ENCODE results near the gene C5orf63.

DNA sequence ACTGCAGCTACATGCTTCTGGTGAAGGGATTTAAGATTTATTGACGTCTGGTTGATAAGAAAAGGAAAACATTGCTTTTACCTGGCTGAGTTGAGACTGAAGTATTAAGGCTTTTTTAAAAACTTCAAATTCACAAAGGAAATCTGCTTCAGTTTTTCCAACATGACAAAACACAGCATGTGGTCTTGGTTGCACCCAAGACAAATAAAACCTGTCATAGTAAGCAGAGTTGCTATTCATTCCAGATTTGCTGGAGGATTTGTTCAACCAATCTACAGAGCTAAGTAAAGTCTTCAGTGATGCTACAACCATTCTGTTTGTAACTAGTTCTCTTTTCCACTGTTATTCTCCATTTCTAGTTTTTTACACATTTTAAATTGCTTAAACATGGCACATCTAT, 11.3 kb downstream of the C5orf63 start:
- TF ChIP-seq, protein P1, sequence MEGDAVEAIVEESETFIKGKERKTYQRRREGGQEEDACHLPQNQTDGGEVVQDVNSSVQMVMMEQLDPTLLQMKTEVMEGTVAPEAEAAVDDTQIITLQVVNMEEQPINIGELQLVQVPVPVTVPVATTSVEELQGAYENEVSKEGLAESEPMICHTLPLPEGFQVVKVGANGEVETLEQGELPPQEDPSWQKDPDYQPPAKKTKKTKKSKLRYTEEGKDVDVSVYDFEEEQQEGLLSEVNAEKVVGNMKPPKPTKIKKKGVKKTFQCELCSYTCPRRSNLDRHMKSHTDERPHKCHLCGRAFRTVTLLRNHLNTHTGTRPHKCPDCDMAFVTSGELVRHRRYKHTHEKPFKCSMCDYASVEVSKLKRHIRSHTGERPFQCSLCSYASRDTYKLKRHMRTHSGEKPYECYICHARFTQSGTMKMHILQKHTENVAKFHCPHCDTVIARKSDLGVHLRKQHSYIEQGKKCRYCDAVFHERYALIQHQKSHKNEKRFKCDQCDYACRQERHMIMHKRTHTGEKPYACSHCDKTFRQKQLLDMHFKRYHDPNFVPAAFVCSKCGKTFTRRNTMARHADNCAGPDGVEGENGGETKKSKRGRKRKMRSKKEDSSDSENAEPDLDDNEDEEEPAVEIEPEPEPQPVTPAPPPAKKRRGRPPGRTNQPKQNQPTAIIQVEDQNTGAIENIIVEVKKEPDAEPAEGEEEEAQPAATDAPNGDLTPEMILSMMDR (IDR thresholded peaks at IDR 0.05): no peak
- TF ChIP-seq EZH2 (IDR thresholded peaks at IDR 0.05) (no peak), EZH2phosphoT487 (IDR thresholded peaks at IDR 0.05) (no peak)

Data from neural progenitor cell (in vitro differentiated cells).